Fibroblast of lung (primary cell): ENCODE measurements around the gene GUF1. TPM values are rescaled to one million over a fixed set of nuclear protein-coding genes. Genes with fewer than 3 reads are reported as not detected.

Experiments used
- DNase-seq, 2 donors: peaks; one replicate each; pipeline versions ENCODE4 v3.0.0 to v3.0.0-alpha.2; 2010; ENCODE audit warnings: low read depth in 2 of 2
- H2AFZ ChIP-seq: 2 replicates; pipeline ENCODE4 v1.5.1; 2012; ENCODE audit warnings: low read length, control low read depth, inconsistent platforms
- H3K27ac ChIP-seq: 2 replicates; pipeline ENCODE4 v1.5.1; 2011; ENCODE audit warnings: low read length, control low read depth; ENCODE audit not compliant: insufficient read depth
- H3K27me3 ChIP-seq: 2 replicates; pipeline ENCODE4 v1.5.1; 2011; ENCODE audit warnings: mild to moderate bottlenecking, low read length; ENCODE audit not compliant: control insufficient read depth, insufficient read depth
- H3K36me3 ChIP-seq: 2 replicates; pipeline ENCODE4 v1.5.1; 2011; ENCODE audit warnings: low read length; ENCODE audit not compliant: control insufficient read depth, insufficient read depth
- H3K4me1 ChIP-seq: 2 replicates; pipeline ENCODE4 v1.5.1; 2011; ENCODE audit warnings: low read length; ENCODE audit not compliant: control insufficient read depth, insufficient read depth; ENCODE audit errors: extremely low read depth
- H3K4me2 ChIP-seq: 2 replicates; pipeline ENCODE4 v1.5.1; 2011; ENCODE audit warnings: low read length, control low read depth; ENCODE audit not compliant: insufficient read depth; ENCODE audit errors: extremely low read depth
- H3K4me3 ChIP-seq, 4 experiments: fragments of 200-600 bp in 1 of 4; sonication (generic) in 1 of 4; replicated peaks in 1 of 4; 2 replicates each; pipeline ENCODE4 v1.5.1; 2011 to 2016; ENCODE audit warnings: low read length in 4 of 4, low read depth in 3 of 4, mild to moderate bottlenecking in 3 of 4, control low read depth in 2 of 4, inconsistent platforms in 1 of 4, mixed read lengths in 1 of 4; ENCODE audit not compliant: insufficient read depth in 1 of 4; ENCODE audit errors: control extremely low read depth in 1 of 4
- H3K79me2 ChIP-seq: 2 replicates; pipeline ENCODE4 v1.5.1; 2012; ENCODE audit warnings: mild to moderate bottlenecking, low read length, inconsistent platforms; ENCODE audit not compliant: control insufficient read depth, insufficient read depth
- H3K9ac ChIP-seq: 2 replicates; pipeline ENCODE4 v1.5.1; 2011; ENCODE audit warnings: mild to moderate bottlenecking, low read length, control low read depth; ENCODE audit not compliant: insufficient read depth
- H3K9me3 ChIP-seq: 2 replicates; pipeline ENCODE4 v1.5.1; 2012; ENCODE audit warnings: low read depth, low read length; ENCODE audit not compliant: control insufficient read depth, insufficient read depth
- H4K20me1 ChIP-seq: 2 replicates; pipeline ENCODE4 v1.5.1; 2011; ENCODE audit warnings: low read length; ENCODE audit not compliant: control insufficient read depth, insufficient read depth; ENCODE audit errors: extremely low read depth
- EZH2 ChIP-seq: IDR thresholded peaks from 2 replicates; pipeline ENCODE4 v1.5.1; 2012; ENCODE audit warnings: low read length, control low read depth, mild to moderate bottlenecking; ENCODE audit errors: missing control alignments
- polyA plus RNA-seq, 2 donors: library from polyadenylated mRNA; depleted of rRNA in 1 of 2; stranded (reverse) in 1 of 2; unstranded in 1 of 2; fragments of >200 nt; gene quantifications; 2 replicates each; pipeline ENCODE4 v1.2.1, GENCODE V29; 2011 to 2012; ENCODE audit warnings: missing spikeins in 1 of 2
- total RNA-seq: library from RNA; depleted of rRNA; stranded (reverse); fragments of >200 nt; gene quantifications from 2 replicates; pipeline ENCODE4 v1.2.1, GENCODE V29; 2014
- TF ChIP-seq, protein P1 (sequence below), 2 donors: IDR thresholded peaks in 1 of 2; conservative IDR thresholded peaks in 1 of 2; 1 replicate in 1 of 2; 2 replicates in 1 of 2; pipeline ENCODE4 v1.5.1; 2011 to 2012; ENCODE audit warnings: low read length in 2 of 2, control low read depth in 1 of 2, inconsistent platforms in 1 of 2, low read depth in 1 of 2, mild to moderate bottlenecking in 1 of 2

The GUF1 gene
- total and polyA plus RNA-seq, 2 donors (not counting 1 experiment from before 2014, with no cell fraction given), result 12.1 to 18.3 TPM

DNA sequence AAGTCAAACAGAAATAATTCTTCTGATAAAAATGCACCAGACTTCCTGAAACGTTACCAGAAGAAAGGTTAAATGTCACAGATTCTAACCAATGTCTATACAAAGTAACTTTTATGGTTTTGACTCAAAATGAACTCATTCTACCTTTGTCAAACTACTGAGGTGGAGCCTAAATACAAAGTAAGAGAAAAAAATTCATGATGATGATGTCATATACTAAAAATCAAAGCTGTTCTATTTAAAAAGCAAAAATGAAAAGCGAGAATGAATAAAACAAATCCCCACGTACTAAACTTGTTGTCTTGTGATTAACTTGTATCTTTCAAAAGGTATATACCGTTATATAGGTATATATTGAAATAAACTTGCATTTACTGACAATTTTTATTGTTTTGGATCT is 26.5 kb downstream of the GUF1 start:
- no peak overlapping the region for H3K4me2 ChIP-seq
- DNase-seq, result no peak
- no peaks in the 10 kb centered on the region for H3K79me2 ChIP-seq
- no peak overlapping the region for H2AFZ ChIP-seq
- no peaks in the 10 kb centered on the region for H4K20me1 ChIP-seq
- H3K4me1 ChIP-seq, result no peaks in the 10 kb centered on the region
- H3K9ac ChIP-seq, result no peak overlapping the region
- peaks cover 4% of the 10 kb centered on the region for H3K36me3 ChIP-seq
- no peak overlapping the region for H3K4me3 ChIP-seq
- H3K27me3 ChIP-seq, result no peaks in the 10 kb centered on the region
- no peak for TF ChIP-seq EZH2
- TF ChIP-seq, protein P1, sequence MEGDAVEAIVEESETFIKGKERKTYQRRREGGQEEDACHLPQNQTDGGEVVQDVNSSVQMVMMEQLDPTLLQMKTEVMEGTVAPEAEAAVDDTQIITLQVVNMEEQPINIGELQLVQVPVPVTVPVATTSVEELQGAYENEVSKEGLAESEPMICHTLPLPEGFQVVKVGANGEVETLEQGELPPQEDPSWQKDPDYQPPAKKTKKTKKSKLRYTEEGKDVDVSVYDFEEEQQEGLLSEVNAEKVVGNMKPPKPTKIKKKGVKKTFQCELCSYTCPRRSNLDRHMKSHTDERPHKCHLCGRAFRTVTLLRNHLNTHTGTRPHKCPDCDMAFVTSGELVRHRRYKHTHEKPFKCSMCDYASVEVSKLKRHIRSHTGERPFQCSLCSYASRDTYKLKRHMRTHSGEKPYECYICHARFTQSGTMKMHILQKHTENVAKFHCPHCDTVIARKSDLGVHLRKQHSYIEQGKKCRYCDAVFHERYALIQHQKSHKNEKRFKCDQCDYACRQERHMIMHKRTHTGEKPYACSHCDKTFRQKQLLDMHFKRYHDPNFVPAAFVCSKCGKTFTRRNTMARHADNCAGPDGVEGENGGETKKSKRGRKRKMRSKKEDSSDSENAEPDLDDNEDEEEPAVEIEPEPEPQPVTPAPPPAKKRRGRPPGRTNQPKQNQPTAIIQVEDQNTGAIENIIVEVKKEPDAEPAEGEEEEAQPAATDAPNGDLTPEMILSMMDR (conservative IDR thresholded peaks at IDR 0.05 in 1 of 2, IDR thresholded peaks at IDR 0.05 in 1 of 2; ENCODE audit: low read depth in 1 of 2, low read length in 2 of 2), result no peak
- no peak overlapping the region for H3K27ac ChIP-seq
- no peaks in the 10 kb centered on the region for H3K9me3 ChIP-seq

DNA sequence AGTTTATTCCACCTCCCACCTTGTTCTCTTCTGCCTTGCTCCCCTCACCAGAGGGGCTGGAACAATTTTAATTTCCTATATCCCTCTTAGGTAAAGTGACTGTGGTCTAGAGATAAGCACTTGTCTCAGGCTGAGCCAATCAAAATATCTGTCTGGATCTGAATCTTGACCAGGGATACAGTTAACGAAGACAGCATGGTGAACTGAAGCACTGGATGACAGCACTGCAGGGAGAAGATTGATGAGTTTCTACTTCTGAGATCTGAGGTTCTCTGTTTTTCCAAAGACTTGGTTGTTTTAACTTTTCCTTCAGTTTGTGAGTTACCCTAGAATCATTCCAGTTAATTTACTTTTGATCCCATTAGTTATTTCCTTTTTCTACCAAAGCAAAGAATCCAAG is 34.9 kb downstream of the GUF1 start:
- no peaks in the 10 kb centered on the region for H3K36me3 ChIP-seq
- TF ChIP-seq EZH2, result no peak
- TF ChIP-seq, protein P1 (conservative IDR thresholded peaks at IDR 0.05 in 1 of 2, IDR thresholded peaks at IDR 0.05 in 1 of 2; ENCODE audit: low read depth in 1 of 2, low read length in 2 of 2), result no peak
- no peaks in the 10 kb centered on the region for H3K4me1 ChIP-seq
- no peaks in the 10 kb centered on the region for H3K27me3 ChIP-seq
- no peaks in the 10 kb centered on the region for H3K79me2 ChIP-seq
- H3K27ac ChIP-seq, result no peak overlapping the region
- no peak overlapping the region for H3K4me2 ChIP-seq
- no peak overlapping the region for H2AFZ ChIP-seq
- H4K20me1 ChIP-seq, result peaks cover 1% of the 10 kb centered on the region
- no peak overlapping the region for H3K9ac ChIP-seq
- no peak overlapping the region for H3K4me3 ChIP-seq
- DNase-seq, result no peak
- no peaks in the 10 kb centered on the region for H3K9me3 ChIP-seq

DNA sequence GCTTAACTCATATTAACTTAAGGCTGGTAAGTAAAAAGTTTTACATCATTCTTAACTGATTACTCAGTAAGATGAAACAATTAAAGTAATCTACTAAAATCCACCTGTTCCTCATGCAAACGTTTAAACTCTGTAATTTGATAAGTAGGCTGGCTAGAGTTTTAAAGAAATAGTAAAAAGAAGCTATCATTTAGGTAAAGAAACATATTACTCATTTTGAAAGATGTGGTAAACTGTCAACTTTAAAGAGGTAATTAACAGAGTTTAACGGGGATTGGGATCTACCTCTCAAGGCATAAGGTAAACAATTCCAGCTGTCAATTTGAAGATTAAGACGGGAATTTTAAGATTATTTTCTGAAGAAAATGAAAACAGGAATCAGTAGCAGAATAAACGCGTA is 38.4 kb downstream of the GUF1 start:
- Histone ChIP-seq H3K9ac (no peak overlapping the region), H3K27ac (no peak overlapping the region), H3K79me2 (peaks cover 8% of the 10 kb centered on the region), H3K4me2 (no peak overlapping the region), H2AFZ (no peak overlapping the region), H3K9me3 (no peaks in the 10 kb centered on the region), H3K27me3 (no peaks in the 10 kb centered on the region), H3K36me3 (no peaks in the 10 kb centered on the region), H4K20me1 (no peaks in the 10 kb centered on the region), H3K4me3 (no peak overlapping the region), H3K4me1 (no peaks in the 10 kb centered on the region)
- DNase-seq, result no peak
- no peak for TF ChIP-seq EZH2
- TF ChIP-seq, protein P1 (conservative IDR thresholded peaks at IDR 0.05 in 1 of 2, IDR thresholded peaks at IDR 0.05 in 1 of 2; ENCODE audit: low read depth in 1 of 2, low read length in 2 of 2), result no peak
